Measurements from ENCODE around the gene CD3E. TPM values are rescaled to one million over a fixed set of nuclear protein-coding genes. Genes with fewer than 3 reads are reported as not detected.

CD3E gene
- total and polyA plus RNA-seq, 2 of the 8 experiments (the other 6 are each of a cell fraction or from before 2014, with no cell fraction given): not detected

DNA sequence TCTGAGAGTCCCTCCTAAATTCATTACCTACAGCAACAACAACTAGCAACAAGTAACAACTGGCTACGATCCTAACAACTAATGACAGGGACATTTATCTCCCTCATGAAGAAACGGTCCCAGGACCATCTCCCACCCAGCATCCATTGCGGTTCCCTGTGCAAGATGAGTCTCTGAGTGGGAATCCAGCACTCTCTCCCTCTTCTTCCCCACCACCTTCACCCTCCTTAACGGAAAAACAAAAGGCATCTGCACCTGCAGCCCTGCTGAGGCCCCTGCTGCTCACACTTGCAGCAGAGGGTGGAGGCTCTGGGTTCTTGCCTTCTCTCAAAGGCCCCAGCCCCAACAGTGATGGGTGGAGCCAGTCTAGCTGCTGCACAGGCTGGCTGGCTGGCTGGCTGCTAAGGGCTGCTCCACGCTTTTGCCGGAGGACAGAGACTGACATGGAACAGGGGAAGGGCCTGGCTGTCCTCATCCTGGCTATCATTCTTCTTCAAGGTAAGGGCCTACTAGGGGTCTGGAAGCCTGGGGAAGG, 39.5 kb downstream of the CD3E start, which contains the start of gene CD3G (continued):
- TF ChIP-seq, protein P1, sequence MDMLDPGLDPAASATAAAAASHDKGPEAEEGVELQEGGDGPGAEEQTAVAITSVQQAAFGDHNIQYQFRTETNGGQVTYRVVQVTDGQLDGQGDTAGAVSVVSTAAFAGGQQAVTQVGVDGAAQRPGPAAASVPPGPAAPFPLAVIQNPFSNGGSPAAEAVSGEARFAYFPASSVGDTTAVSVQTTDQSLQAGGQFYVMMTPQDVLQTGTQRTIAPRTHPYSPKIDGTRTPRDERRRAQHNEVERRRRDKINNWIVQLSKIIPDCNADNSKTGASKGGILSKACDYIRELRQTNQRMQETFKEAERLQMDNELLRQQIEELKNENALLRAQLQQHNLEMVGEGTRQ (IDR thresholded peaks at IDR 0.05; ENCODE audit: low read length): no peak

Measured in H1 (cell line).